Left colon (tissue), 2 donors: Measurements from ENCODE around the gene GMCL2. TPM values are rescaled to one million over a fixed set of nuclear protein-coding genes. Genes with fewer than 3 reads are reported as not detected.

Experiments used
- ATAC-seq: fragments of 200-7000 bp; cut with Tn5 transposase; one replicate; pipeline ENCODE4 v1.9.1; 2020; ENCODE audit warnings: mild to moderate bottlenecking, moderate library complexity
- DNase-seq, 2 donors: peaks; one replicate each; pipeline ENCODE4 v3.0.0-alpha.2; 2020
- intact Hi-C, 2 donors: fragments of 100-400 bp; cut with DNase I in 1 of 2; cut with micrococcal nuclease in 1 of 2; formaldehyde crosslinking; loops; one replicate each; pipeline versions ENCODE4 v1.11.2 to v1.14.0; 2022; cut with DNase I, micrococcal nuclease
- total RNA-seq, 2 donors: library from RNA; stranded (reverse); fragmentation: NEBNext Ultra II Directional; extraction: Animal tissue kit (Norgen Biotek cat#: 25700); gene quantifications; one replicate each; pipeline ENCODE4 v1.2.1, GENCODE V29; 2021
- donor health status: DM: no; HTN: no; CAD: no.
- donor health status: DM: yes; HTN: yes; CAD: no.

GMCL2 gene
- total RNA-seq, 2 donors from 2014 or later = not detected

DNA sequence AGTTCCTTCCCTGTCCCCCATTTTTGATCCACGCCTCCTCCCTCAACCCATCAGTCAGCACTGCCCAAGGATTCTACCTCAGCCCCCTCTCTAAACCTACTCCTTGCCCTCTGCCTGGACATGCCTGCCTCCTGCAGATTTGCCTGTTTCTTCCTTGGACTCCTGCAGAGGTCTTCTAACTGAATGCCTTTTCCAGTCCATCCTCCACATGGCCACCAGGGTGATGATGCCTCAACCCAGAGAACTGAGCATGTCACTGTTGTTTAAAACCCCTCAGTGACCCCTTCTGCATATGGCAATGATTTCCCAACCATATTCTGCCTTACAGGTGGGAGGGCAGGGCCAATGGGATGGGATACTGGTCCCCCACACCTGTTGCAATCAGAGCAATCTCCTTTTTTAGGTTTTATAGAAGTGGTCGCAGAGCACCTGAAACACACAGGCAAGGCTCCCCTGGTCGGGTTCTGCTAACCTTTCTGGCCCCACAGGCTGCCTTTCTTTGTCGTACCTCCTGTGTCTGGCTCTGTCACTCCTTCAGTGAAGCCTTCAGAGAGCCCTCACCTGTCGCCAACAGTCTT, 36.1 kb upstream of the GMCL2 start:
- intact Hi-C loops = no loop called here
- ATAC-seq (no peak), DNase-seq (no peak)

DNA sequence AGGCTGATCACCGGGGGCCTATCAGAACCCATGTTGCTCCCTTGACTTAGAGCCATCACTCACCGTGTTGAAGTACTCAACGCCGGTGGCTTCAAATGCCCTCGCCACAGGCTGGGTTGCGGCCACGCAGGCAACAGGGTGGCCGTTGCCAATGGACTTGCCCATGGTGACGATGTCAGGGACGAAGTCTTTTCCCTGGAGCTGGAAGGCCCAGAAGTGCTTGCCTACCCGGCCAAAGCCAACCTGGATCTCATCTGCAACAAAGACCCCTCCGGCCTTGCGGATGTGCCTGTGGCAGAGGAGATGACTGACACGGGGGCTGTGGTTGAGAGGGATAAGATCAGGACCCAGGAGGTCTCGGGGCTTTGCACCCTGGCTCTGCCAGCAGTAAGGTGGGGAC, 35.1 kb upstream of the GMCL2 start:
- DNase-seq = no peak
- intact Hi-C loops = no loop called here
- ATAC-seq = no peak

DNA sequence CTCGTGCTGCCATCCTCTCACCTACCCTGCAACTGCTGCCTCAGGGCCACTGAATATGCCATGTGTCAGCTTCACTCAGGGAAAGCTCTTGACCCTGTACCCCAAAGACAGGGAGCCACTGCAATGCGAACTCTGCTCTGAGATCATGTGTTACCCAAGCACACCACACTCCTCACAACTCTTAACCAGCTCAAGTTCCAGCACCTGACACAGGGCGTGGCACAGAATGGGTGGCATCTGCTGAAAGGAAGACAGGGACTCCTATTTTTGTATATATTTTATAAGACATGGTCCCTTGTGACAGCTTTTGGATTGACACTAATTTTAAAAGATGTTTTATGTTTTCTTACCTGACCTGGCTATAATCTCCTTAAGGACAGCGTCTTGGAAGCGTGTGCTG, 34.7 kb upstream of the GMCL2 start:
- no peak for ATAC-seq
- intact Hi-C loops = no loop called here
- no peak for DNase-seq

DNA sequence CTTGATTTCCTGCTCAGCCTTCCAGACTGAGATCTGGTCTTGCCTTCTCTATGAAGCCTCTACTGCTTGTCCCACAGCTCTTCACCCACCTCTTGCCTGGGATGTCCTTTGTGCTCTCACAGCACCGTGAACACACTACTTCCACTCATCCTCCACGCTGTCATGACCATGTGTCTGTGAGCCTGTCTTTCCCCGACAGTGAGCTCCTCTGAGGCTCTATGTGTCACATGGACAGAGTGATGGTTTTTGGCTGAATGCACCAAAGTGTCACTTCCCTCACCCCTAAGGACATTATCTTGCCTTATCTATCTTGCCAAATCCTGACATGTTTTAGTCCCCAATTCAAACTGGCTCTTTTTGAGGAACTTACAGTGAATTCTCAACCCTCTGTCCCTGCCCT, 34.1 kb upstream of the GMCL2 start:
- intact Hi-C loops = no loop called here
- ATAC-seq = no peak
- no peak for DNase-seq

DNA sequence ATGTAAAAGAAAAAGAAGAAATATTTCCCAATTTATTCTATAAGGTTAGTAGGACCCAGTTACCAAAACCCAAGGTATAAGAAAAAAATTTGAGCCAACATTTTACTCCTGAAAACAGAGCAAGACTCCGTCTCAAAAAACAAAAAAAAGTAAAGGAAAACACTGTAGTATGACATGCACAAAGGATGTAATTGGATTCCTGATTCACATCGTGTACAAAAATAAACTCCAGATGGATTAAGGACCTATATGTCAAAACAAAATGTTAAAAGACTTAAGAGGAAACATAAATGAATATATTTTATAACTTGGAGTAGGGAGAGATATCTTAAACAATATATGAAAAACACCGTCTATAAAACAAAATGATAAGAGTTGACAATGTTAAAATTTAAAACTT, 31.7 kb upstream of the GMCL2 start:
- ATAC-seq = no peak
- intact Hi-C loops = no loop called here
- no peak for DNase-seq

DNA sequence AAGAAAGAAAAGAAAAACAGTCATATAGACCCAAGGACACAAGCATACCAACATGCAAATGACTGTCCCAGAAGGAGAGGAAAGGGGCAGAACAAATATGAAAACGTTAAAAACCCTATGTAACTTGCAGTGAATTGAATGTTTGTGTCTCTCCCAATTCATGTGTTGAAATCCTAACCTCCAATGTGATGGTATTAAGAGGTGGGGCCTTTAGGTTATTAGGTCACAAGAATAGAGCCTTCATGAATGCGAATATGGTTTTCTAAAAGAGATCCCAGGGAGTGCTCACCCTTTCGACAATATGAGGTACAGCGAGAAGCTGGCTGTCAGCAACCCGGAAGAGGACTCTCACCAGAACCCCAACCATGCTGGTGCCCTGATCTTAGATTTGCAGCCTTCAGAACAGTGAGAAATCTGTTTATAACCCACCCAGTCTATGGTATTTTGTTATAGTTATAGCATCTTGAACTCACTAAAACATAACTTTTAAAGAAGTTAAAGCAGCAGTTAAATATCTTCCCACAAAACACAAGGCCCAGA, 31.1 kb upstream of the GMCL2 start:
- DNase-seq (no peak), ATAC-seq (no peak)
- intact Hi-C loops = no loop called here

DNA sequence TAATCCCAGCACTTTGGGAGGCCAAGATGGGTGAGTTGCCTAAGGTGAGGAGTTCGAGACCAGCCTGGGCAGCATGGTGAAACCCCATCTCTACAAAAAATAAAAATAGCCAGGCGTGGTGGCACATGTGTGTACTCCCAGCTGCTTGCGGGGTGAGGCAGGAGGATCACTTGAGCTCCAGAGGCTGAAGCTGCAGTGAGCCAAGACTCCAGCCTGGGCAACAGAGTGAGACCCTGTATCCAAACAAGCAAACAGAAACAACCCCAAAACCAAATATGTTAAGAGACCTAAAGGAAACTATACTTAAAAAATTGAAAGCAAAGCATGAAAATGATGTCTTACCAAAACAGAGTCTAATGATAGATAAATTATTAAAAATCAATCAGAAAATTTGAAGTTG, 29.6 kb upstream of the GMCL2 start:
- DNase-seq (no peak), ATAC-seq (no peak)
- intact Hi-C loops = no loop called here

DNA sequence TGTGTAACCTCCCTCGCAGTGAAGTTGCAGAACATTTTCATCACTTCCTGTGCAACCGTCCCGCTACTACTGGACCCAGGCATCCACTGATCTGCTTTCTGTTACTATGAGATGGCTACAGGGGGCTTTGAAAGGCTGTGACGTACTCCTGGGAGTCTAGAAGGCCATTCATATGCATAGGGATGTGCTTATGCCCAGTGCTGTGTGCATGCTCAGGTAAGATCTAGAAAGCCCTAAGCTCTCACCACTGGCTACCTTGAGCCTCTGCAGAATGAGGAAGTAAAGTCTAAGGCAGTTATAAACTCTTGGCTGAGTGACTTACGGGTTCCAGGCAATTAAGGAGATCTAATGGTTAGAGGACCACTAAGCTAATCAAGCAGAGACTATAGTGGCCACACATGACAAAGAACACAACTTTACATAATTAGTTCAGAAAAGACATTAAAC, 28.9 kb upstream of the GMCL2 start:
- ATAC-seq (peak; percentile 49), DNase-seq (peak in 1 of 2 donors; percentile 28)
- intact Hi-C loops = no loop called here

DNA sequence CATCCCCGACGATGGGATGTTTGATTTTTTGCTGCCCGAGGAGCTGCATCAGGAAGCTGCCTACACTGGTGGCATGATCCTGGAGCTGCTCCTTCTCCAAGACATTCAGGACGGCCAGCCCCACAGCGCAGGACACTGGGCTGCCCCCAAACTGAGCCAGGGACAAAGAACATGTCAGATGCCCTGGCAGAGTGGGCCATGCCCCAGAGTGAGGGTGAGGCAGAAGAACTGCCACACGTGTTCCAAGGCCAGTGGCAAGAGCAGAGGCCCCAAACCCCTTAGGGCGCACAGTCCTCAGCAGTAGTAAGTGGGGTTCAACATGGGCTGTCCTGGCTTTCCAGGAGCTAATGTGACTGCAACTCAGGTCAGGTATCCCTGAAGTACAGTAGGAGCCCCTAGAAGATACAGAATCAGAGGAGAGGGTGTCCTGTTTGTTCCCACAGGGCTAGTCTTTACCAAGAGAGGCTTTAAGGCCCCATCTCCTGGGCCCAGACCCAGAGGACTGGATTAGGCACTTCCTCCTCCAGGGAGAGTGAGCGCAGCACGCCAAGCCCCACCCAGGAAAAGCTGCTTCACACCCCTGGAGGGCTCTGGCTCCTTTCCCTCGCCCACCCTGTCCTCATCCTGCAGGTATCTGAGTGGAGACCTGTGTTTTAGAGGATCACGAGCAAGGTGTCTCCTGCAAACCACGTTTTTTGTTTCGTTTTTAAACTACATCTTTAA, 28.3 kb upstream of the GMCL2 start:
- intact Hi-C loops = no loop called here
- peak; percentile 70 for DNase-seq
- ATAC-seq = peak; percentile 56

DNA sequence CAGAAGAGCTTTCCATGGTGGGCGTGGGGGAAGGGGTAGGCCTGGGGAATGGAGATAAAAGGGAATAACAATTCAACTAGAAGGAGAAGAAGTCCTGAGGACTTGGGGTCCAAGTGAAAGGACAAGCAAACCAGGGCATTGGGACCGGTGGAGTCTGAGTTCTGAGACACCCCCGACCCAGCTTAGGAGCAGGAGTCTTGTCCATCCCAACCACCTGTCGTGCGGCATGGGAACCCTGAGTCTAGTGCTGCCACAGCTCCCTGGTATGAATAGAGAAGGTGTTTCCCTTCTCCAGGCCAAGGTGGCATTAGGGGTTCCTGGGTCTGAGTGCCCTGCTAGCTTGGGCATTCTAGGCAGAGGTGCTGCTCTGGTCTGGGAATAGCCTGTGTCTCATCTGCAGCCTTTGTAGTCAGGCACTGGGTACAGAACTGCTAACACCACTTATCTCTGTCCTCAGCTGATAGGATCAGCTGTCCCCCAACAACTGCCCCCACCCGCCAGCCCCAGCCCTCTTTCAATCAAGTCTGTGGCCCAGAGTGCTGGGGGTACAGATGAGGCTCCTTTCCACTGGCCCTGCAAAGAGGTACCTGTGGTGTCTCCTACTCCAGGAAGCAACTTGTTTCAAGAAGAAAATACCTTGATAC, 27.1 kb upstream of the GMCL2 start:
- intact Hi-C loops = no loop called here
- ATAC-seq (no peak), DNase-seq (peak in 1 of 2 donors; percentile 25)

DNA sequence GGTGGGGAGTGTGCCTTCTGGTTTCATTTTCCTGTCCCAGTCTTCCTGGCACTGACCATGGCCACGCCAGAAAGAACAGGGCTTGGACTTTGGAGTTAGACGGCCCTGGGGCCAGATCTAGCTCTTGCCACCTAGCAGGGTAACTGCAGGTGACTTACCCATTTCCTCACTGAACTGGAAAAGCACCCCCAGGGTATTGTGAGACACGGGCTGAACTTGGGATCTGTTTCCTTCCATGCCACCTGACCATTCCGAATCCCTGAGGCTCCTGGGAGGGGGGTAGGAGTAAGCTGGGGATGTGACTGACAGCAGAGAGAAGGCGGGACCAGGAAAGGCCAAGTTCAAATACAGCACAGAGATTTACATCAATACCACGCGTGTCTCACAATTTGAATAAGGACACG, 26.6 kb upstream of the GMCL2 start:
- intact Hi-C loops = no loop called here
- DNase-seq = peak; percentile 69 to 85

DNA sequence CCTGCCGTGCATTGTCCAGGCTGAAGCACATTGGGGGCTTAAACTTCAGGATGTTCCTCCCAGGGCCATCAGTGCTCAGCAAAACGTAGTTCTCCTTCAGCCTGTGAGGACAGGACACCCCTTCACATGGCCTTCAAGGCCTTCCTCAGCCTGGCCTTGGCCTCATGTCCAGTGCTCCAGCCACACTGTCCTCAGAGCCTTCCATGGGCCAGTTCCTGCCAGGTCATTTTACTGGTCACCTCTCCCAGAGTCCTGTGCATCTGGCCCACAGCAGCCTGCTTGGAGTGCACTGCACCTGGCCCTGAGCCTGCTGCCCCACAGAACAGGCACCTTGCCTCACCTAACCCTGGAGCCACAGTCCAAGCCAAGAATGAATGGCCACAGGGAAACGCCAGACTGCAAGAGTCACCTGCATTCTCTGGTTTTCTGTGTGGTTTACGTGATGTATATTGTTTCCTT, 25.9 kb upstream of the GMCL2 start:
- intact Hi-C loops = no loop called here
- peak in 1 of 2 donors; percentile 53 for DNase-seq
- peak; percentile 15 for ATAC-seq

More for the DNA sequence above, 26.6 kb upstream of the GMCL2 start:
- ATAC-seq = peak; percentile 58

DNA sequence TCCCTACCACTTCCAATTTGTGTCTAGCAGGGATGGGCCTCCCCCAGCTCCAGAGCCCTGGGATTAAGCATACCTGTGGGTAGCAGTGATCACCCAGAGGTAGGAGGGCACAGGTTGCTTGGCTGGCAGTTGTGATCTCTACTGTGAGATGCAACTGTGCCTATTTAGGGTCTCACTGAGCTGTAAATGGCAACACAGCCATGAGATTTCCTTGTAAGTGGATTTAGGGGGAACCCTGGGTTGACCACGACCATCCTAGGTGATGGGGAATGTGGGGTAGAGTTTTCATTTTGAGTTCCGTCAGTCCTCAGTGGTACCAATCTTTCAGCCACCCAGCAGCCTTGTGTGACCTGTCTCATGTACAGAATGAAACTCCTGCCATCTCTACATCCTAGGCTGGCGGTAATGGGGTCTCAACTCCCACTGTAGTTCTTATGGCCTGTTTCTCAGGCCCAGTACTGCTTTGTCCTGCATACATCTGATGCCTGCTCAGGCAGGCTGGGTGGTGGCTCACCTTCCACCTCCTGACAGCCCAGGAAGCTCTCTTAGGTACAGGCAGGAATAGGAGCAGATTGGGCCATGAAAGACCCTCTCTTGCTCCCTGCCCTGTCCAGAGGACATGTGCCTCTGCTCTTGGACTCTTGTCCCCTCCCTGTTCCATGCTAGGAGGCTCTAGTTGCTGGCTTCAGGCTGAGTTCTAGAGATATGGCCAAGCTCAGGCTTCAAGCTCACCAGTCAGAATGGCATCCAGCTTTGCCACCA, 25.3 kb upstream of the GMCL2 start:
- intact Hi-C loops = no loop called here
- DNase-seq (peak in 1 of 2 donors; percentile 19), ATAC-seq (no peak)

DNA sequence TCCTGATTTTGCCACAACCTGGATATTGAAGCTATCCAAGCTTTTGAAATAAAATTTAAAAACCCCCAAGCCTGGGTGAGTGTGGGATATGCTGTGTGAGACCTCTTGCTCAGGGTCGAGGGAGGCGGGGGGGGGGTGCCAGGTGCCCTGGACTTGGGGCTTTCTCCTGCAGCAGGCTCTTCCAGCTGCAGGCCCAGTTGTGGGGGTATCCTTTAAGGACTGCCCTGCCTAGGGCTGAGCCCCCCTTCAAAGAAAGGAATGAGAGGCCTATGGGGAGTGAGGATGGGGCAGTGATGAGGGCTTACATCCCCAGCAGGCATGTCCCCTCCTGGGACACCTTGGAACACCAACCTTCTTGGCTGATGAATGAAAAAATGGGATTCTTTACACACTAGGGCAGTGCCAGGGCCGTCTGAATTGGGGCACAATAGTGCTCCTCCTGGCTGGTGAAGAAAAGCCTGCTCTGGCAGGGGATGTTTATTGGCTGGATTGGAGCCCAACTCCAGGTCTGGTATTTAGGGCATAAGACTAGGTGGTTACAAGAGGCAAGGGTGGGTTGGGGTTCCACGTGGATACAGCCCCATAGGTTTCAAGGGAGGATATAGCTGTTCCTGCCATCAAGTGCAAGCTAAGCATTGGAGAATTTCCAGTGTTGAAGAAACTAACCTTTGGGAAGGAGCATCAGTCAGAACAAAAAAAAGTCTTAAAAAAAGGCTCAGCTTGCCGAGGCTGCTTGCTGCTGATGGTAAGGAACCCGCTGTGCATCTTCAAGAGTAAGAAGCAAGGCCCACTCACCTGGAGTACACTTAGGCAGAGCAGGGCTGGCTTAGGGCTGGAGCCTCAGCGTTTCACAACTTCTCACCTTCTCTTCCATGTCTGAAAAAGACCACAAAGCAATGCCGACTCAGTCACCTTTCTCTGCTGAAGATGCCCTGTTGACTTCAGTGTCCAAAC, 24.2 kb upstream of the GMCL2 start:
- peak in 1 of 2 donors; percentile 24 for DNase-seq
- ATAC-seq = no peak
- intact Hi-C loops = no loop called here

DNA sequence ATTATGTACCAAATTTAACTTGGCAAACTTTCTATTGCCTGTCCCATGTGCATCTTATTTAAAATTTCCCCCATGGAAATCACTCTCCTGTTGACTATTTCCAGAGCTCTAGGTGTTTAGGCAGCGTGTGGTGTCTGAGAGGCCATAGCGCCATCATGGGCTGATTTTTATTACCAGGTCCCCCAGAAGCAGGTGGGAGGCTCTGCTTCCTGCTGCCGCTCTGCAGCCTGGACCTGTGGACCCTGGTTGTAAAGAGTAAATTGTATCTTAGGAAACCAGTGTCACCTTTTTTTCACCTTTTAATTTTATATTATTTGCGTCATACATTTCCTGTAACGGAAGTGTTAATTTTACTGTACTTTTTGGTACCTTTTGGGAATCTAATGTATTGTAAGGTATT, 23.5 kb upstream of the GMCL2 start:
- DNase-seq (peak in 1 of 2 donors; percentile 30), ATAC-seq (no peak)
- intact Hi-C loops = no loop called here

DNA sequence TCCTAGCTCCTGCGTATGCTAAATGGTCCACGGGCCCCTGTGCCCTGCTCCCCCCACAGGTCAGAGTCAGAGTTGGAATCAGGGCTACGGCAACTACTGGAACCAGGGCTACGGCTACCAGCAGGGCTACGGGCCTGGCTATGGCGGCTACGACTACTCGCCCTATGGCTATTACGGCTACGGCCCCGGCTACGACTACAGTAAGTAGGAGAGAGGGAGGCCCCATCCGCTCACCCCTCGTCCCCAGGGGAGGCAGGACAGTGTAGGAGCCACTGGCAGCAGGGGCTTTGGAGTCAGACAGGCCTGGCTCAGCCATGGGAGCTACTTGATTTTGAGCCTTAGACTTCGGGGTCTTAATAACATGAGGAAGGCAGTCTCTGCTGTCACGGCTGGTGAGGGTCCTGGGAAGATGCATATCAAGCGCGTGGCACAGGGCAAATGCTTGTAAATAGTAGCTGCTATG, 22.9 kb upstream of the GMCL2 start:
- intact Hi-C loops = no loop called here

DNA sequence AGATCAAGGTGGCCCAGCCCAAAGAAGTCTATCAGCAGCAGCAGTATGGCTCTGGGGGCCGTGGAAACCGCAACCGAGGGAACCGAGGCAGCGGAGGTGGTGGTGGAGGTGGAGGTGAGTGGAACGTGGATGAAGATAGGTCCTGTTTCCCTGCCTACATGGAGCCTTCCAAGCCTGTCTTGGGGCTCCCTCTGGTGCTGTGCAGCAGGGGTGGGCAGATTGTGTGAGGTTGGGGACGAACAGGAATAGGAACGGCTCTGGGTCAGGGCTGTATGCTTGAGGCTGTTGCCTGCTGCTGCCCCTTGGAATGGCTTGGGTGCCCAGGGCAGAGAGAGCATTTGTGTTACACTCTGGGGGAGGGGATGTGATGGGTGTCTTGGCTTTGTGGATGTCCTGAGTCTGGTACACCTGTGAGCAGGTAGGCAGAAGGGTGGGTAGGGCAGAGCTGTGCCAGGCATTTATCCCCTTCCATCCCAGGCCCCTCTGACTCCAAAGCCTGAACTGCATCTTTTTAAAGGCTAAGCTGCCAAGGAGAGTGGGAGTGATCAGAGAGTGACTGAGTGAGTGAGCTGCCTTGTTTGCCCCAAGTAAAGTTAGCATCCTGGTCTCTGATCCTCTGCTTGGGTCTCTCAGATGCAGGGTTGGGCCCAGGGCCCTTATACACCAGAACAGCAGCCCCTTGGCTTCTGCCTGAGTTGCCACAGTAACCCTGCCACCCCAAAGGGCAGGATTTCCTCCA, 22.3 kb upstream of the GMCL2 start:
- intact Hi-C loops = no loop called here
- DNase-seq (peak in 1 of 2 donors; percentile 24), ATAC-seq (no peak)

More for the DNA sequence above, 22.9 kb upstream of the GMCL2 start:
- peak in 1 of 2 donors; percentile 25 for DNase-seq
- ATAC-seq = no peak
